Measurements from ENCODE around the gene SLC28A2. TPM values are rescaled to one million over a fixed set of nuclear protein-coding genes. Genes with fewer than 3 reads are reported as not detected.

The SLC28A2 gene
- total RNA-seq, 5 donors from 2014 or later (not counting 1 experiment from before 2014, with no cell fraction given) = not detected

Other genes starting within 250 kb of the SLC28A2 start
- gene SORD, start 229.0 kb upstream of the SLC28A2 start, total RNA-seq = 1 to 10 TPM; 2.6 to 6.0 (median 5.1) TPM
- under 1 TPM in 3 of 5 donors, not detected in 2; 0.10 to 0.16 (median 0.12) TPM for gene DUOX2, start 138.1 kb upstream of the SLC28A2 start, total RNA-seq
- not detected for gene DUOXA2, start 137.9 kb upstream of the SLC28A2 start, total RNA-seq
- gene DUOXA1, start 122.4 kb upstream of the SLC28A2 start, total RNA-seq = 1 to 10 TPM in 2 of 5 donors, under 1 TPM in 3; 0.40 to 1.6 (median 0.91) TPM
- under 1 TPM in 4 of 5 donors, not detected in 1; 0.21 to 0.67 (median 0.34) TPM for gene DUOX1, start 122.2 kb upstream of the SLC28A2 start, total RNA-seq
- 1 to 10 TPM; 5.1 to 6.5 (median 5.6) TPM for gene SHF, start 64.3 kb upstream of the SLC28A2 start, total RNA-seq
- 1 to 10 TPM in 3 of 5 donors, under 1 TPM in 2; 0.49 to 5.5 (median 2.0) TPM for gene GATM, start 126.3 kb downstream of the SLC28A2 start, total RNA-seq

Data from T-cell (primary cell).